HG03103 (cell line): ENCODE results near the gene ZNF384.
"Not testable (repeated sequence)": the region's sequence is repeated elsewhere in the genome, so short reads cannot be mapped to it uniquely, and the experiment has no call there.

Experiments used
- ATAC-seq: cut with Tn5 transposase; IDR thresholded peaks from one replicate; pipeline ENCODE4 v1.9.1; 2021; ENCODE audit warnings: low read depth; ENCODE audit not compliant: unreplicated experiment

ZNF384 gene

DNA sequence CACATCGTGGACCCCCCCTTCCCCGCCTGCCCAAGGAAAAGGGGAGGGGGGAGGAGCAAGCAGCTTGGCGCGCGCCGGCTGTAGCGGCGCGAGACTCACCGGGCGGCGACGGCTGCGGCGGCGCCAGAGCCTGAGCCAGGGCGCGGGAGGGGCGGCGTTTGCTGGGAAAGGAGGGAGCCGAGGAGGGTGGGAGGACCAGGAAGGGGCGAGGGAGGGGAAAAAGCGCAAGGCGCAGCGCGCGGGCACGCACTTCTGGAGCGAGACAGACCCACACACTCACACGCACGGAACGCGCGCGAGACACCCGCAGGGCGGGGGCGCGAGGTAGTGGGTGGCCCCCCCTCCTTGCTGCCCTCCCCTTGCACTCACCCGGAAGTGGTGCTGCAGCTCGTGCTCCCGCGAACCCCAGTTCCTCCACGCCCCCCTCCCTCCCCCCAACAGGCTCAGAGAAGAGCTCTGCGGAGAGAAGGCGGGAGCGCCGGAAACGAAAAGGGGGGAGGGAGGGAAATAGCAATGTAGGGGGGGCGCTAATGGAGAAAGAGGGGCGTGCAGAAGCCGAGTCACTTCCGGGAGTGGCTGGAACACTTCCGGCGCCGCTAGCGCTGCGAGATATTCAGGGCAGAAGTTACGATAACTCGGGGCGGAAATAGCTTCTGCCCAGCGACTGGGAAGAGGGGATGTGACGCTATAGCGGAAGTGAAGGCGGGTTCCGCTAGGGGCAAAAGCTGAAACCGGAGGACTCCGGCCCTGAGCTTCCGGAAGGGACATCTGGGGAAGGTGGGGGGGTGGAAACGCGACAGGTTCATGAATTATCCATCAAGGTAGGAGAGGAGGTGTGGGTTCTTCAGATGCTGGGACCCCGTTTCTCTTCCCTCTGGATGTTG lies at the start of gene ZNF384:
Gene ZNF384 (minus strand): TSS at position 377 of the 884 bp plus-strand sequence. CDS start 9,855 bp downstream, outside the sequence.
- peak; percentile 73 for ATAC-seq

DNA sequence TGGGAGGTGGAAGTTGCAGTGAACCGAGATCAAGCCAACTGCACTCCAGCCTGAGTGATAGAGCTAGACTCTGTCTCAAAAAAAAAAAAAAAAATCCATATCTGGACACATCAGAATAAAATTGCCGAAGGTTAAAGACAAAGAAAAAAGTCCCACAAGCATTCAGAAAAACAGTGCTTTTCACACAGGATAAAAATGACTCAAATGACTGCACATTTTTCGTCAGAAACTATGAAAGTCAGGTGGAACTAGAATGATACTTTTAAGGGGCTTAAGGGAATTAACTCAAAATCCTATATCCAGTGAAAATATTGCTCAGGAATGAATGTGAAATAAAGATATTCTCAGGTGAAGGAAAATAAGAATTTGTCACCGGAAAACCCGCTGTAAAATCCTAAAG lies 47.6 kb upstream of the ZNF384 start:
- ATAC-seq: no peak

DNA sequence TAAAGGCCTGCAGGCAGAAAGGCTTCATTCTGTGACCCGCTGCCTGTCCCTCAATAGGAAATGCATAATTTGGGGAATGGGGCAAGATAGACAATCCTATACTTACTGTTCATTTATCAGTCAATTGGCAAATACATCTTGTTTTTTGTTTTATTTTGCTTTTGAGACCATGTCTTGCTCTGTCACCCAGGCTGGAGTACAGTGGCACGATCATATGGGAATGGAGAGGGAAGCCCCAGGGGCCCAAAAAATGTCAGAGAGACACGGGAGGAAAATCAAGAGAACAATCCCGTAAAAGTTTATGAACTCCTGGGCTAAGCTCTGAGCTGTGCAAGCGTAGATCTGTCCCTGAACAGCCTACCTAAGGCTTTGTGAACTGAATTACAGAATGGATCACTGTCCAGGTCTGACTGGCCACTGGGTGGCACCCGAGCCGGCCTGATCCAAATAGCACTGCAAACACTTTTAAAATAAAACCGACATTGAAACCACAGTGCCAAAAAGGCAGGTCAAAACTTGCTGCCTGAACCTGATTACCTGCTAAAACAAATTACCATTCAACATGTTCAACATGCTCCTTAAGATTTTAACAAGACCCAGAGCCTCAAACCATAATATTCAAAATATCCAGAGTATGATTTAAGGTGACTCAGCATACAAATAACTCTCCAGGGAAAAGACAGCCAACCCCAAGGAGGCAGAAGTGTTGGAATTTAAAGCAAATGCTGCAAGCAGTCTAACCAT lies 46.4 kb upstream of the ZNF384 start:
- ATAC-seq: no peak

GRCh38 chr12:6734506-6735387 lies 45.6 kb upstream of the ZNF384 start:
- ATAC-seq: no peak

DNA sequence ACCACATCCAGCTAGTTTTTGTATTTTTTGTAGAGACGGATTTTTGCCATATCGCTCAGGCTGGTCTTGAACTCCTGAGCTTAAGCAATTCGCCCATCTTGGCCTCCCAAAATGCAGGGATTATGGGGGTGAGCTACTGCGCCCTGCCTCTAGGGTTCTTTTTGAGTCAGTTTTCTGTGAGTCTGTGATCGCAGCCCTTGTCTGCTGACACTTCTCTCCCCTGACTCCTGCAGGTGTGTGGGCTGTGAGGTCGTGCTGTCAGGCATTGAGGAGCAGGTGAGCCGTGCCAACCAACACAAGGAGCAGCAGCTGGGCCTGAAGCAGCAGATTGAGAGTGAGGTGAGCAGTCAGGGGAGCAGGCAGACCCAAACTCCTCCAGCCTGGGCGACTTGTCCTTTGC lies 41.0 kb upstream of the ZNF384 start:
- ATAC-seq: no peak

- ATAC-seq: no peak
These were observed 40.0 kb upstream of the ZNF384 start for GRCh38 chr12:6729186-6729585.

DNA sequence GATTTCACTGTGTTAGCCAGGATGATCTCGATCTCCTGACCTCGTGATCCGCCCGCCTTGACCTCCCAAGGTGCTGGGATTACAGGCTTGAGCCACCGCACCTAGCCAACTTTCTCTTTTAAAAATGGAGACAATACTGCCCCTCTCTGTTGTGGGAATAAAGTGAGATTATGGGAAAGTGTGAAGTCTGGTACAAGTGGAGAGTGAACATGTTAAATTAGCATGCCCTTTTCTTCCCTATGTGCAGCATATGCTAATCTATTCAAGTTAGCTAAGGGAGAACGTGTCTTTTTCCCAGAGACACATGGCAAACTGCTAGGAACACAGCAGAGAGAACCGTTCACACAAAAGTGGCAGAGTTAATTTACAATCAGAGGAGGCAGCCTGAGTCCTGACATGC lies 36.2 kb upstream of the ZNF384 start:
- ATAC-seq: no peak

GRCh38 chr12:6724409-6724797 lies 35.2 kb upstream of the ZNF384 start:
- peak; percentile 1 for ATAC-seq

DNA sequence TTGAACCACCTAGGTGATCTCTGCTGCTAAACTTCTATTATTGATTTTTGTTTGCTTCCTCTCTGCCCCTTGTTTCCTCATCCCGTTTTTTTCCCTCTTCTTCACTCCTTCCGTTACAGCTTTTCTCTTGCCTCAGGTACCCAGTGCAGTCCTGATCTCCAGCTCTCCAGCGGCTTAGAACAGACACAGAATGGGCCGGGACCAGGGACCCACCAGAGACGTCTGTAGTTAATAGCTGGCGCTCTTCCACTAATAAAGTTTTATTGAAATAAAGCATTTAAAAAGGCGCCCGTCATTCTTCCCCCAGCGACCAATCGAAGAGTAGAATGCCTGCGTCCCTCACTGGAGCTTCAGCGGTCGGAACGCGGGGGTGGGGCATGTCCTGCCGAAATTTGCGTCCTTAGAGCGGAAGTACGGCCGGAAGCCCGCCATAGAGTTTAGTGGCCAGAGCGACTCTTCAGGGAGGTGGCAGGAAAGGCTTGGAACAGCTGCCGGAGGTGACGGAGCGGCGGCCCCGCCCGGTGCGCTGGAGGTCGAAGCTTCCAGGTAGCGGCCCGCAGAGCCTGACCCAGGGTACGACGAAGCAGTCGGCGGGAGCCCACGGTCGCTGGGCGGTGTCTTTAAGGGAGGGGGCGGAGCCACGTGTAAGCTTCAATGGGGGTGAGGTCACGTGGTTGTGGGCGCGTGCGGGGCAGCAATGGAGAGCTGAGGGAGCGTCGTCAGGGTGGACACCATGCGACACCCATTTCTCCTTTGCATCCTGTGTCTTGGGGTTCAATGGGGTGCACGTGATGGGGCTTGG lies 34.6 kb upstream of the ZNF384 start, which contains the start of gene COPS7A:
Gene COPS7A (plus strand): TSS at position 440 of the 802 bp plus-strand sequence. CDS start 611 bp downstream, outside the sequence.
- peak; percentile 88 for ATAC-seq

- no peak for ATAC-seq
These were observed 33.7 kb upstream of the ZNF384 start for GRCh38 chr12:6722863-6723262.

- no peak for ATAC-seq
These were observed 27.8 kb upstream of the ZNF384 start for GRCh38 chr12:6716874-6717437.

GRCh38 chr12:6716031-6716873 lies 27.1 kb upstream of the ZNF384 start:
- not testable (repeated sequence) for ATAC-seq

- no peak for ATAC-seq
These were observed 19.8 kb upstream of the ZNF384 start for GRCh38 chr12:6708960-6709394.

DNA sequence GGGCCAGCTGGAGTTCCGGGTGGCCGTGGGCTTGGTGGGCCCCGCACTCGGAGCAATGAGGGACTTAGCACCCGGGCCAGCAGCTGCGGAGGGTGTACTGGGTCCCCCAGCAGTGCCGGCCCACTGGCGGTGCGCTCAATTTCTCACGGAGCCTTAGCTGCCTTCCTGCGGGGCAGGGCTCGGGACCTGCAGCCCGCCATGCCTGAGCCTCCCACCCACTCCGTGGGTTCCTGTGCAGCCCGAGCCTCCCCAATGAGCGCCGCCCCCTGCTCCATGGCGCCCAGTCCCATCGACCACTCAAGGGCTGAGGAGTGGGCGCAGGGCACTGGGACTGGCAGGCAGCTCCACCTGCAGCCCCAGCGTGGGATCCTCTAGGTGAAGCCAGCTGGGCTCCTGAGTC lies 19.2 kb upstream of the ZNF384 start:
- ATAC-seq: not testable (repeated sequence)

DNA sequence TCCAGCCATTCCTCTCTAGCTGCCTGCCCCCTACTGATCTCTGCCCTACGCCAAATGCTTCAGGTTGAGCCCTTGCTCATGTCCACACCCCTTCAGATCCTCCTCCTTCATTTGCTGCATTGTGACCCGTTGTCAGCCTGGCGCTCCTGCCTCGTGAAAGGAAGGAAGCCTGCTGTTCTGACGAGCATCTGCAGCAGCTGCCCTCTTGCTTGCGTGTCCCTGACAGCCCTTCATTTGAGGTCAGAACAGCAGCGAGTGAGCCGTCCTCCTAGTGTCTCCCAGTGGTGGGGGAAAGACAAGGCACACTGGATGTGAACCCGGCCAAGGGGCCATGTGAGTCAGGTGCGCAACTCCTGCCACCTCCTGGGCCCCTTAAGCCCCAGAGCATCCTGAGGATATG lies 14.5 kb upstream of the ZNF384 start:
- ATAC-seq: no peak

- ATAC-seq: no peak
These were observed 12.0 kb upstream of the ZNF384 start for GRCh38 chr12:6701078-6701768.

DNA sequence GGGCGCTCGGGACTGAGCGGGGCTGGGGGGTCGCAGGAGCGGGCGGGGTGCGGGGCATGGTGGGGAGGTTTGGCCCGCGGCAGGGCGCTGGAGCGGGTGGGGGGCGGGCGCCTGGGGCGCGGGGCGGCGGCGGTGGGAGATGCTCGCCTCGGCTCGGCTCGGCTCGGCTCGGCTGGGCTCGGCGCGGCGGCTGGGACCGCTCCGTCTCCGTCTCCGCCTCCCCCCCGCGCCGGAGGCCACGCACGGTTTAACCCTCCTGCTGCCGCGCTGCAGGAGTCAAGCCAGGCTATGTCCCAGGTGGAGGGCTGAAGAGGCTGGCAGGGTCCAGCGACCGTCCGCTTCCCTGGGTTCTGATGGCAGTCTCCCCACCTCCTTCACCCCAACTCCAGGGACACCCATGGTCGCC lies 11.5 kb upstream of the ZNF384 start, which contains the start of gene PIANP:
Gene PIANP (minus strand): TSS at position 170 of the 406 bp plus-strand sequence. CDS start 2,754 bp downstream, outside the sequence.
- ATAC-seq: no peak
